PFSK-1 (cell line): ENCODE data around the gene MAGEB1.

Experiments
- FOXP2 ChIP-seq: optimal IDR thresholded peaks from 2 replicates; pipeline ENCODE3; 2011; ENCODE audit warnings: borderline replicate concordance, control low read depth, inconsistent platforms; ENCODE audit not compliant: insufficient read depth; ENCODE audit errors: extremely low read length, extremely low read depth
- POLR2AphosphoS5 ChIP-seq: IDR thresholded peaks from 2 replicates; pipeline ENCODE4 v1.6.1; 2012; ENCODE audit warnings: low read depth, mild to moderate bottlenecking, control low read depth, low read length, moderate library complexity
- SIN3A ChIP-seq: IDR thresholded peaks from 2 replicates; pipeline ENCODE4 v1.6.1; 2012; ENCODE audit warnings: mild to moderate bottlenecking, low read length, moderate library complexity, borderline replicate concordance; ENCODE audit not compliant: insufficient read depth
- TAF1 ChIP-seq: IDR thresholded peaks from 2 replicates; pipeline ENCODE4 v1.6.1; 2012; ENCODE audit warnings: low read length, control low read depth, borderline replicate concordance; ENCODE audit not compliant: insufficient read depth
- TF ChIP-seq, protein P1 (sequence below), 2 experiments: IDR thresholded peaks; 2 replicates each; pipeline versions ENCODE4 v1.6.1 to v1.8.0; 2011 to 2012; ENCODE audit warnings: low read depth in 2 of 2, low read length in 2 of 2, control low read depth in 1 of 2, inconsistent platforms in 1 of 2, mild to moderate bottlenecking in 1 of 2, moderate library complexity in 1 of 2; ENCODE audit not compliant: insufficient read depth in 1 of 2

The MAGEB1 gene

DNA sequence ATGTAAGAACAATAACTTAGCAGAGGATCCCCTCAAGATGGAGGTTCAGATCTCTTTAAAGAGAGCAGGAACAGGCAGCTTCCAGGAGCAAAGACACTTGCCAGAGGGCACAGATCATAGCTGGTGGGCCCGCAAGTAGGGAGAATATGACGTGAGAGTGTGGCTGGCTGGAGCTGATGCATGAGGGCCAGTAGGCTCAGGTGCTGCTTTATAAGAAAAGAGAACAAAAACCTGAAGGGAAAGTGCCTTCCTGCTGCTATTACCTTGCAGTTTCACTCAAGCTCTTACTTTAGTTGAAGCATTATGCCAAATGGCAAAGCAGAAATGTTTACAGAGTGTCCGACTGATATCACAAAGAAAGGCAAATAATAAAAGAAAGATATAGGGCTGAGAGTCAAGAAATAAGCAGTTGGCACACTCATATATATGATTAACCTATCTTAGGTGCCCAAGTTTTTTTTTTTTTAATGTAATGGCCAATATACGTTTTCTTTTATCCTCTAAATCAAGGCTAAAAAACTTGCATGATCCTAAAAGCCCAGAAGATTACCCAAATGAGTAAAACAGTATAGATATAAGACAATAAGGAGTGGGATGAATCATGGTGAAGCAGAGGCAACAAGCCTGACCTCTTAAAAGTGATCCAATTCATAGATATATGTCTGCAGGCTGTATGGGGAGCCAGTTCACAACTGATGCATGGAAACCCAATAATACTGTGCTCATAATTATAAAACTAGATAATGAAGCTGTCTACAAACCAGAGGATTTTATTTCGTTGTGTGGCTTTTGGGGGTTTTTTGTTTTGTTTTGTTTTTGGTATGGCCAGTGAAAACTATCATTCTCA lies 49.7 kb downstream of the MAGEB1 start:
- TF ChIP-seq TAF1 (no peak), POLR2AphosphoS5 (no peak), SIN3A (no peak), FOXP2 (no peak)
- TF ChIP-seq, protein P1, sequence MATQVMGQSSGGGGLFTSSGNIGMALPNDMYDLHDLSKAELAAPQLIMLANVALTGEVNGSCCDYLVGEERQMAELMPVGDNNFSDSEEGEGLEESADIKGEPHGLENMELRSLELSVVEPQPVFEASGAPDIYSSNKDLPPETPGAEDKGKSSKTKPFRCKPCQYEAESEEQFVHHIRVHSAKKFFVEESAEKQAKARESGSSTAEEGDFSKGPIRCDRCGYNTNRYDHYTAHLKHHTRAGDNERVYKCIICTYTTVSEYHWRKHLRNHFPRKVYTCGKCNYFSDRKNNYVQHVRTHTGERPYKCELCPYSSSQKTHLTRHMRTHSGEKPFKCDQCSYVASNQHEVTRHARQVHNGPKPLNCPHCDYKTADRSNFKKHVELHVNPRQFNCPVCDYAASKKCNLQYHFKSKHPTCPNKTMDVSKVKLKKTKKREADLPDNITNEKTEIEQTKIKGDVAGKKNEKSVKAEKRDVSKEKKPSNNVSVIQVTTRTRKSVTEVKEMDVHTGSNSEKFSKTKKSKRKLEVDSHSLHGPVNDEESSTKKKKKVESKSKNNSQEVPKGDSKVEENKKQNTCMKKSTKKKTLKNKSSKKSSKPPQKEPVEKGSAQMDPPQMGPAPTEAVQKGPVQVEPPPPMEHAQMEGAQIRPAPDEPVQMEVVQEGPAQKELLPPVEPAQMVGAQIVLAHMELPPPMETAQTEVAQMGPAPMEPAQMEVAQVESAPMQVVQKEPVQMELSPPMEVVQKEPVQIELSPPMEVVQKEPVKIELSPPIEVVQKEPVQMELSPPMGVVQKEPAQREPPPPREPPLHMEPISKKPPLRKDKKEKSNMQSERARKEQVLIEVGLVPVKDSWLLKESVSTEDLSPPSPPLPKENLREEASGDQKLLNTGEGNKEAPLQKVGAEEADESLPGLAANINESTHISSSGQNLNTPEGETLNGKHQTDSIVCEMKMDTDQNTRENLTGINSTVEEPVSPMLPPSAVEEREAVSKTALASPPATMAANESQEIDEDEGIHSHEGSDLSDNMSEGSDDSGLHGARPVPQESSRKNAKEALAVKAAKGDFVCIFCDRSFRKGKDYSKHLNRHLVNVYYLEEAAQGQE (IDR thresholded peaks at IDR 0.05; ENCODE audit: insufficient read depth in 1 of 2, low read depth in 2 of 2, low read length in 2 of 2), result no peak

DNA sequence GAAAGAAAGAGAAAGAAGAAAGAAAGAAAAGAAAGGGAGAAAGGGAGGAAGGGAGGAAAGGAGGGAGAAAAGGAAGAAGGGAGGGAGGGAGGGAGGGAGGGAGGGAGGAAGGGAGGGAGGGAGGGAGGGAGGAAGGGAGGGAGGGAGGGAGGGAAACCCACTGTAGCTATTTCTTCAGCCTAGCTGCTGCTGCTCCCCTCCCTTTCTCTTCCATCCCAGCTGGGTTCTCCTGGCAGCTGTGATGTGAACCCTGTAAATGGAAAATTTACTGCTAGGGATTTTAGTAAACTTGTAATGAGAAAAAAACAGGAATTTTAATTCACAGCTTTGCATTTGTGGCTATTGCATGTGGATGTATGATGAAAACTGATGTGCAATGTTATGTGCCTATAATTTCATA lies 54.3 kb downstream of the MAGEB1 start:
- no peak for TF ChIP-seq POLR2AphosphoS5
- TF ChIP-seq SIN3A, result no peak
- TF ChIP-seq, protein P1 (IDR thresholded peaks at IDR 0.05; ENCODE audit: insufficient read depth in 1 of 2, low read depth in 2 of 2, low read length in 2 of 2), result no peak
- TF ChIP-seq FOXP2, result no peak
- TF ChIP-seq TAF1, result no peak
